HG03045 (cell line): ENCODE measurements around the gene SYCP2.
"Not testable (repeated sequence)": the region's sequence is repeated elsewhere in the genome, so short reads cannot be mapped to it uniquely, and the experiment has no call there.

Source experiments
- ATAC-seq: cut with Tn5 transposase; IDR thresholded peaks from one replicate; pipeline ENCODE4 v1.9.1; 2021; ENCODE audit warnings: mild to moderate bottlenecking, moderate library complexity; ENCODE audit not compliant: unreplicated experiment

Gene SYCP2, protein sequence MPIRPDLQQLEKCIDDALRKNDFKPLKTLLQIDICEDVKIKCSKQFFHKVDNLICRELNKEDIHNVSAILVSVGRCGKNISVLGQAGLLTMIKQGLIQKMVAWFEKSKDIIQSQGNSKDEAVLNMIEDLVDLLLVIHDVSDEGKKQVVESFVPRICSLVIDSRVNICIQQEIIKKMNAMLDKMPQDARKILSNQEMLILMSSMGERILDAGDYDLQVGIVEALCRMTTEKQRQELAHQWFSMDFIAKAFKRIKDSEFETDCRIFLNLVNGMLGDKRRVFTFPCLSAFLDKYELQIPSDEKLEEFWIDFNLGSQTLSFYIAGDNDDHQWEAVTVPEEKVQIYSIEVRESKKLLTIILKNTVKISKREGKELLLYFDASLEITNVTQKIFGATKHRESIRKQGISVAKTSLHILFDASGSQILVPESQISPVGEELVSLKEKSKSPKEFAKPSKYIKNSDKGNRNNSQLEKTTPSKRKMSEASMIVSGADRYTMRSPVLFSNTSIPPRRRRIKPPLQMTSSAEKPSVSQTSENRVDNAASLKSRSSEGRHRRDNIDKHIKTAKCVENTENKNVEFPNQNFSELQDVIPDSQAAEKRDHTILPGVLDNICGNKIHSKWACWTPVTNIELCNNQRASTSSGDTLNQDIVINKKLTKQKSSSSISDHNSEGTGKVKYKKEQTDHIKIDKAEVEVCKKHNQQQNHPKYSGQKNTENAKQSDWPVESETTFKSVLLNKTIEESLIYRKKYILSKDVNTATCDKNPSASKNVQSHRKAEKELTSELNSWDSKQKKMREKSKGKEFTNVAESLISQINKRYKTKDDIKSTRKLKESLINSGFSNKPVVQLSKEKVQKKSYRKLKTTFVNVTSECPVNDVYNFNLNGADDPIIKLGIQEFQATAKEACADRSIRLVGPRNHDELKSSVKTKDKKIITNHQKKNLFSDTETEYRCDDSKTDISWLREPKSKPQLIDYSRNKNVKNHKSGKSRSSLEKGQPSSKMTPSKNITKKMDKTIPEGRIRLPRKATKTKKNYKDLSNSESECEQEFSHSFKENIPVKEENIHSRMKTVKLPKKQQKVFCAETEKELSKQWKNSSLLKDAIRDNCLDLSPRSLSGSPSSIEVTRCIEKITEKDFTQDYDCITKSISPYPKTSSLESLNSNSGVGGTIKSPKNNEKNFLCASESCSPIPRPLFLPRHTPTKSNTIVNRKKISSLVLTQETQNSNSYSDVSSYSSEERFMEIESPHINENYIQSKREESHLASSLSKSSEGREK (N-terminal part only)

DNA sequence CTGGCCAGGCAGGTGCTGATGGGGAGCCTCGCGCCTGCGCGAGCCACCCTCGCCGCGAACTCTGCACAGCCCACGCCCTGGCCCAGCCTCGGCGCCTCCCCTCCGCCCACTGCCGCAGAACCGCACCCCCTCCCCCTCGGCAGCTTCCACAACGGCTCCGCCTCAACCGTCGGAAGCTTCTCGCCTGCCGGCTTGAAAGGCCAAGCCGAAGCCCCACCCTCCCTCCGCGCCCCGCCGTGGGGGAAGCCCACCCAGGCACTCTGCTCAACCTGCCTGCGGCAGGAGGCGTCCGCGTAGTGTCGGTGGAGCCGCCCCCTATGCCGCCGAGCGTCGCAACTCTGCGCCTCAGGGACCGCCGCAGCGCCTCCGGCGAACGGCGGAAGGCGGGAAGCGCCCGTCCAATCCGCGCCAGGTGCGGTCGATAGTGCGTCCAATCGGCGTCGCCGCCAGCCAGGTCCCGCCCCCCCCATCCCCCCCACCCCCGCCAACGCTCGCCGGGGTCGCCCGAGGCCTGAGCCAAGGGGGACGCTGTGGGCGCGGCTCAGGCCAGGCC lies at the start of gene SYCP2:
SYCP2 (minus strand) TSS at position 342 of the 553 bp plus-strand sequence. CDS start 11,224 bp downstream, outside the sequence.
- peak; percentile 54 for ATAC-seq

DNA sequence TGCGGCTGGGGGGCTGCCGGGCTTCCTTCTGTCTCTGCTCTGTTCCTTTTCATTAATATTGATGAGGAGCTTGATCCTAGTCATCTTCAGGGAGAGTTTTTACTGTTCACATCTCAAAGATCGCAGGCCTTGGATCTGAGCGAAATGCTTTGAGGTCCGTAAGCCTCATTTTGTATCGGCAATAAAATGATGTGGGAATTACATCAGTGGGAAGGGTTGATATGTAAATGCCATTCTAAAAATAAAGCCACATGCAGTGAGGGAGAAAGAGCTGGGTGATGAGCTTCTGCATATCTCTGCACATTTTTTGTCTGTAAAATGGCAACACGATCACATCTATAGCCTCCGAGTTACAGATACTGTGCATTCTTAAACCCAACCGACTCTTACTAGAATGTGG lies 49.6 kb upstream of the SYCP2 start:
- no peak for ATAC-seq

DNA sequence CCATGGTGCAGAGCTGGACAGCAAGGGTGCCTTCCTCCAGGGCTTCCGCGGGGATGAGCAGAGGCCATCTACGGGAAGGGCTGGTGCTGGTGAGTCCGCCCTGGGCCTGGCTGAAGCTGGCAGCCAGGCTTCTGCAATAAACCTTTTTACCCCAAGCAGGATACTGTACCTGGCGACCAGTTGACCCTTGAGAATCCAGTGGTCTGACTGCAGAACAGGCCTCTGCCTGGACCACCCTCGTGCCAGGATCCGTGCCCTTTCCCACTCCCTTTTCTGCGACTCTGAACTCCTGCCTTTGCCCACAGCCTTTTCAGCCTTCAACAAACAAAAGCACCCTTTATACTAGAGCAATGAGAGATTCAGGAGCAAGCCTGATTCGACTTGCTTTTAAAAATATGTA lies 43.6 kb upstream of the SYCP2 start:
- ATAC-seq, result no peak

DNA sequence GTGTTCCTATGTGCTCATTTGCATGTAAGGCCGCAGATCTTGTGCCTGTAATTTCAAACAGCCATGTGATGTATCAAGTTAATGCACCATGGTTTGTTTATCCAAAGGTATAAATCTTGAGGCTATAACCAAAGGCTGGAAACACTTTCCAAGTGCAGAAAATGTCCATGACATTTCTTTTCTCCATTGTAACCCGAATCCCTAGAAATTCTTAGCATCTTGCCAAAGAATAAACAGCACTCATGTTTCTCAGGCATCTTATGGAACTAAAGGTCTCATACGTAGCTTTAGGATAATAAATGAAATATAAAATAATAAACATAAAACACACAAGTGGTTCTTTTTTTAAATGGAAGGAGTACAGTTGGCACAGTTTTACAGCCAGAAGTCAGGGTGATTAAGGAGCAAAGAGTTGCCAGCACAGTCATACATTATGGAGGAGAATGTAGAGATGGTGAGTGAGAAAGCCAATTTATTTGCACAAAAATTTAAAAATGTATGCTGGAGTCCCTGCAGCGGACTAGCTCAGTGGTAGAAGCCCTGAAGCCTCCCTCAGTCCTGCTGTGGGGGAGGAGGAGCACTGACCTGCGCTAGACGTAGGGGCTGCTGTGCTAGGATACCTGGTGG lies 42.8 kb upstream of the SYCP2 start:
- ATAC-seq, result no peak

GRCh38 chr20:59972037-59972801 lies 38.8 kb upstream of the SYCP2 start:
- no peak for ATAC-seq

GRCh38 chr20:59971428-59971827 lies 38.0 kb upstream of the SYCP2 start:
- ATAC-seq, result no peak

GRCh38 chr20:59966428-59966827 lies 33.0 kb upstream of the SYCP2 start:
- ATAC-seq, result no peak

DNA sequence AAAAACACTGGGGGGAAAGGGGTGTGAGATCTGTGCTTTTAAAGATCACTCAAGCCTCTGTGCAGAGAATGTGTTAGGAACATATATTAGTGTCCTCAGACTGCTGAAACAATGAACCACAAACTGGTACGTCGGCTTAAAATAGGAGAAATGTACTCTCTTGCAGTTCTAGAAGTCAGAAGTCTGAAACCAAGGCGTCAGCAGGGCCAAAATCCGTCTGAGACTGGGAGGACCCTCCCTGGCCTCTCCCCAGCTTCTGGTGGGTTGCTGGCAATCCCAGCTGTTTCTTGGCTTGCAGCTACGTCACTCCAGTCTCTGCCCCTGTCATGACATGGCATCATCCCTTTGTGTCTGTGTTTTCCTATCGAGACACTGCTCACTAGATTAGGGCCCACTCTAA lies 28.7 kb upstream of the SYCP2 start:
- no peak for ATAC-seq

GRCh38 chr20:59961423-59961822 lies 28.0 kb upstream of the SYCP2 start:
- no peak for ATAC-seq

DNA sequence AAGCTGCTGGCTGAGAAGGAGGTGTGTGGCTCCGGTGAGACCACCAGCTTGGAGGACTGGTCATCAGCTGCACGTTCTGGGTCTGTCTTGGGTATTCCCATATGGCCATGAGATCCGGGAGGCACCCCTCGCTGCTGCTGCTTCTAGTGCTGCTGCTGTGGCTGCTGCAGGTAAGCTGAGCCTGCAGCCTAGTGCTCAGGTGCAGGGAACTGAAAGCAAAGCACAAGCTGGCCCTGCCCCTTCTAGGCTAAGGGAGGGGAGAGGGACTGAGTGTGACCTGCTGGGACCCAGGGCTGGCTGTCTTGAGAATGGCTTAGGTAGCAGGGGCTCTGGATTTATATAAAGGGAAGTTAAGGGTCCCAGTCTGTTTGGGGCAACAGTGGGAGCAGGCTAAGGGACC lies 25.2 kb upstream of the SYCP2 start:
- ATAC-seq, result no peak

DNA sequence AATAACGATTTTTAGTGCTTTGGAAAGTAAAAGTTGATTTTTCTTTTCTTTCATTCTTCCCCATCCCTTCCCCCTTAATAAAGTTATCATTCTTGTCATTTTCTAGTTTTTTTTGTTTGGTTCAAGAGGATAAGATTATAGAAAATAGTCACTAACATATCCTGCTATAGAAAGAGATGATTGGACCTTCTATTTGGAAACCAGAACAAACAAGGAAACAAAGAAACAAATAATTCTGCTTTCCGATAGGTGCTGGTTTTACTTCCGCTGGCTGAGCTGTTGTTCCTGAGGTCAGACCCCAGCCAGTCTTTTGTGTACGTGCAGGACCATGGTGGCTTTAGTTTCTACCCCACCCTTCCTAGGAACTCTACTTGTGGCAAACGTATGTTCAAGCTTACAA lies 24.7 kb upstream of the SYCP2 start, which contains the start of gene CDH26:
CDH26 (plus strand) TSS at position 301 of the 400 bp plus-strand sequence. CDS start 304 bp downstream, outside the sequence.
- ATAC-seq, result no peak

GRCh38 chr20:59957568-59957967 lies 24.1 kb upstream of the SYCP2 start:
- not testable (repeated sequence) for ATAC-seq

DNA sequence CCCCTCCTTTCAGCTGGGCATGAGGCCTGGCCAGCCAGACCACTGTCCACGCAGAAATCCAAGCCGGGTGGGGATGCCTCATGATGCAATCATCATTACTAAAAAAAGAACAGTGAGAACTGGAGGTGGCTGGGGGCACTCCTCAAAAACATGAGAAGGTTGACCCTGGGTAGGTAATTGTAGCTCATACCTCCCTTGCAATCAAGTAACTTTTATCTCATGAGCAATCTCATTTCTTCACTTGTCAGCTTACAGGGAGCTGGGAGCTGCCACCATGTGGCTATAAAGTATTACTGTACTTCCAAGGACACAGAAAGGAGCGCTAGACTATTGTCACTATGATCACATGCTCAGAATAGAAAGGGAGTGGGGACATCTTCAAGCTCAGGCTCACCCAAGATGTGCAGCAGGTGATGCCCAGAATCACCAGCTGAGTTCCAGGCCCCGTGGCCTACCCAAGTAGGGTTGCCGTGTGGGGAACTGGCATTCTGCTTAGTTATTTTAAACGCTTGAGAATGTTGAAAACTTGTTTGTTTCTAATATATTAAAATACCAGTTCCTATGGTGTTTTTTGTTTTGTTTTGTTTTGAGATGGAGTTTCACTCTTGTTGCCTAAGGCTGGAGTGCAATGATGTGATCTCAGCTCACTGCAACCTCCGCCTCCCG lies 21.8 kb upstream of the SYCP2 start:
- ATAC-seq, result no peak

DNA sequence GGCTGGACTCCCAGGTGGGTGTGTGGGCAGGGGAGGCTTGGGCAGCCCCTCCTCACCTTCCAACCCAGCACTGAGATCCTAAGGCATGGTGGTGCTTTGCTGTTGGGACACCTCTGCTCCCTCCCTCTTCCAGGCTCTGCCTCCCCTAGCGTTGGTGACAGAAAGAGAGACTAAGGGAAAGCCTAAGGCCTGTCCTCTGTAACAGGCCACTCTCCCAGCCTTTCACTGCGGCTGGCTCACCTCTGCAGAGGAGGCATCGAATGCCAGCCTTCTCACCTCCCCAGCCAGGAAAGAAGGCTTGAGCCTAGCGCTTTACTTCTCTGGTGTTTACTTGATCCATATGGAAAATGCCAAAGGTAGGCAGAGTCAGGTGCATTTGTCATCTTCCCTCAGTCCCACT lies 21.3 kb upstream of the SYCP2 start:
- no peak for ATAC-seq

DNA sequence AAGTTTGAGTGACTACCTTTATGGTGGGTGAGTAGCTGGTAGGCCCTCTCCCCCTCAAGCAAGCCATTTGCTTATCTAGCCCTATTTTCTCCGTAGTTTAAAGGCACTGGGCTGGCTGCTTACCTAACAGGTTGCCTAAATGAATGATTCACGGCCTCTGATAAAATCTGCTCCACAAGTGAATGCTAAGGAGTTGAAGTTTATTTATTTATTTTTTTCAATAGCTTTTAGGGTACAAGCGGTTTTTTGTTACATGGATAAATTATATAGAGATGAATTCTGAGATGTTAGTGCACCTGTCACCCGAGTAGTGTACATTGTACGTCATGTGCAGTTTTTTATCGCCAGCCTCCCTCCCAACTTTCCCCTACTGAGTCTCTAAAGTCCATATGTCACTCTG lies 16.5 kb upstream of the SYCP2 start:
- ATAC-seq, result no peak

DNA sequence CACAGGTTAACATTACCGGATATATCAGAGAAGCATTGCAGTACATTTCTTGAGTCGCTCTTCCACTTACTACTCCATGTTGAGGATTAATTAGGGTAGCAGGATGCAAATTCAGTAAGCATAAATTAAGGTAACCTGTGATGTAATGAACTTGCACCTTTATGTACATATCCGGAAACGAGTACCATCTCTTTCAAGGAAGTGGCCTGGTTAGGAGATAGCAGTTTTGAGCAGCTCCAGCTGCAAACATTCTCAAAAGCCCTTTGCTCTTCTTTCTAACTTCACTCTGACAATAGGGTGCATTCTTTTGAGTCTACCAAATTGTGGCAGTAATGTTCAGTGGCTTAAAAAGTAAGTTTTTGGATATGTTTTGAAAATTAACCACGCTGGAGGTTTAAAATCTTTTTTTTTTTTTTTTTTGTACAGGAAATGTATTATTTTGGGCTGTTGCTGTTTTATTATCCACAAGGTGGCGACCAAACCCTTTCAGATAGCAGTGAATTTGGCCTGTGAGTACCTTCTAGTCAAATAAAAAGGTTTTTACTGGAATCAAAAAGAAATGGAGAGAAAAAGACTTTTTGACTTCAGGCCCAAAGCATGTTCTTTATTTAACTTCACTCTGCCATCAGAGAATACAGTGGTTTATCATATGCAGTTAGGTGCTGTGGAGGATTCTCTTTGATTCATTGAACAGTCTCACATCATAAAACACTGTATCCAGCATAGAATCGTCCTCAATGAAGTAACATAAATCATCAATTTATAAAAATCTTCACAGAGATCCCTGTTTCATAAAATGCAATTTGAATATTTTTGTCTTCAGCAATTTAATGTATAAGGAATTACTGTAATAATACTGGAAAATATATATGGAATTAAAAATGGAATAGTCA lies 15.6 kb upstream of the SYCP2 start:
- ATAC-seq, result no peak

GRCh38 chr20:59948212-59948611 lies 14.8 kb upstream of the SYCP2 start:
- no peak for ATAC-seq

DNA sequence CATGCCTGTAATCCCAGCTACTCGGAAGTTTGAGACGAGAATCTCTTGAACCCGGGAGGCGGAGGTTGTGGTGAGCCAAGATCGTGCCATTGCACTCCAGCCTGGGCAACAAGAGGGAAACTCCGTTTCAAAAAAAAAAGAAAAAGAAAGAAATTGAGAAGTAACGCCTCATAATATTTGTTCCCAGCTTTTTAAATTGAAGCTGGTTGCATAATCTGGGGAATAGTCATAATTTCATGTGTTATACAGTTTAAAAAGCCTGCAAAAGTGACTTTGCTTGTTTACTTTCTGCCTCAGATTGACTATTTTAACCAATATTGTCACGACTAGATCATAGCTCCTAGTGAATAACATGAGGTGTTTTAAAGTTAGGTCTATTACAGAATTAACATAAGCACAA lies 13.9 kb upstream of the SYCP2 start:
- ATAC-seq, result no peak
